CD4-positive, CD25-positive, alpha-beta regulatory T cell (primary cell): Measurements from ENCODE around the gene SMIM21. TPM values are rescaled to one million over a fixed set of nuclear protein-coding genes. Genes with fewer than 3 reads are reported as not detected.

Experiments used
- ATAC-seq, 2 donors: fragments of 150-1000 bp; cut with Tn5 transposase; one replicate each; pipeline ENCODE4 v1.10.0; 2021; ENCODE audit warnings: low read depth in 2 of 2, moderate number of reproducible peaks in 2 of 2, moderate library complexity in 1 of 2
- DNase-seq, 3 donors: peaks; one replicate each; pipeline versions ENCODE4 v3.0.0 to v3.0.0-alpha.2; 2012 to 2022; ENCODE audit warnings: mixed read lengths in 1 of 3
- H3K27ac ChIP-seq: one replicate; pipeline ENCODE4 v1.7.0; 2013; ENCODE audit warnings: mild to moderate bottlenecking, low read length; ENCODE audit not compliant: insufficient read depth, poor library complexity, severe bottlenecking
- H3K27me3 ChIP-seq: one replicate; pipeline ENCODE4 v1.7.0; 2013; ENCODE audit warnings: low read length; ENCODE audit not compliant: control insufficient read depth, insufficient read depth
- H3K36me3 ChIP-seq: one replicate; pipeline ENCODE4 v1.7.0; 2013; ENCODE audit warnings: mild to moderate bottlenecking, low read length, moderate library complexity; ENCODE audit not compliant: control insufficient read depth, insufficient read depth
- H3K4me1 ChIP-seq: 2 replicates; pipeline ENCODE4 v1.7.0; 2013; ENCODE audit warnings: mild to moderate bottlenecking, low read length; ENCODE audit not compliant: insufficient read depth, control insufficient read depth, poor library complexity, severe bottlenecking
- H3K4me3 ChIP-seq: one replicate; pipeline ENCODE4 v1.7.0; 2013; ENCODE audit warnings: low read depth, mild to moderate bottlenecking, low read length, moderate library complexity
- H3K9me3 ChIP-seq, 2 experiments: 1 replicate in 1 of 2; 2 replicates in 1 of 2; pipeline ENCODE4 v1.7.0; 2013; ENCODE audit warnings: low read length in 2 of 2, mild to moderate bottlenecking in 1 of 2, moderate library complexity in 1 of 2; ENCODE audit not compliant: control insufficient read depth in 2 of 2
- H3K27ac Mint-ChIP-seq, 3 donors: one replicate each; pipeline ENCODE4 v1.8.0; 2020 to 2022; ENCODE audit warnings: mild to moderate bottlenecking in 3 of 3, mixed read lengths in 3 of 3, moderate library complexity in 2 of 3
- H3K27me3 Mint-ChIP-seq: one replicate; pipeline ENCODE4 v1.8.0; 2022; ENCODE audit warnings: mild to moderate bottlenecking, mixed read lengths
- H3K36me3 Mint-ChIP-seq: one replicate; pipeline ENCODE4 v1.8.0; 2020; ENCODE audit warnings: mixed read lengths
- H3K4me1 Mint-ChIP-seq, 4 donors: one replicate each; pipeline ENCODE4 v1.8.0; 2020 to 2022; ENCODE audit warnings: mixed read lengths in 4 of 4, mild to moderate bottlenecking in 1 of 4
- H3K4me3 Mint-ChIP-seq, 4 donors: one replicate each; pipeline ENCODE4 v1.8.0; 2020 to 2022; ENCODE audit warnings: mild to moderate bottlenecking in 4 of 4, mixed read lengths in 4 of 4, moderate library complexity in 3 of 4
- H3K9me3 Mint-ChIP-seq, 7 donors: one replicate each; pipeline ENCODE4 v1.8.0; 2020 to 2022; ENCODE audit warnings: mixed read lengths in 7 of 7, mild to moderate bottlenecking in 3 of 7, moderate library complexity in 2 of 7
- polyA plus RNA-seq, 4 donors: library from polyadenylated mRNA; unstranded; fragments of 300-500 nt; fragmentation: Illumina TruSeq; gene quantifications; one replicate each; pipeline ENCODE4 v1.2.3, GENCODE V29; 2021
- total RNA-seq: library from RNA; stranded (reverse); gene quantifications from one replicate; pipeline ENCODE4 v1.2.3, GENCODE V29; 2022

SMIM21 gene
- total and polyA plus RNA-seq, 5 donors from 2014 or later, result not detected

GRCh38 chr18:75441896-75442295 lies 14.4 kb upstream of the SMIM21 start:
- peaks cover 7% of the 10 kb centered on the region for H3K27me3 ChIP-seq
- no peaks in the 10 kb centered on the region for H3K9me3 ChIP-seq
- no peaks in the 10 kb centered on the region for H3K9me3 Mint-ChIP-seq
- no peak overlapping the region for H3K4me3 Mint-ChIP-seq
- H3K4me1 ChIP-seq, result no peaks in the 10 kb centered on the region
- ATAC-seq, result no peak
- peaks cover 9% of the 10 kb centered on the region for H3K27me3 Mint-ChIP-seq
- H3K36me3 Mint-ChIP-seq, result no peaks in the 10 kb centered on the region
- no peaks in the 10 kb centered on the region for H3K36me3 ChIP-seq
- no peak overlapping the region for H3K4me3 ChIP-seq
- H3K4me1 Mint-ChIP-seq, result no peaks in the 10 kb centered on the region
- no peak overlapping the region for H3K27ac Mint-ChIP-seq
- no peak overlapping the region for H3K27ac ChIP-seq
- no peak for DNase-seq

- Mint-ChIP-seq H3K4me3 (no peak overlapping the region), H3K9me3 (no peaks in the 10 kb centered on the region), H3K4me1 (no peaks in the 10 kb centered on the region), H3K36me3 (no peaks in the 10 kb centered on the region), H3K27ac (no peak overlapping the region), H3K27me3 (no peaks in the 10 kb centered on the region)
- H3K4me1 ChIP-seq, result no peaks in the 10 kb centered on the region
- H3K9me3 ChIP-seq, result no peaks in the 10 kb centered on the region
- no peak overlapping the region for H3K27ac ChIP-seq
- no peak overlapping the region for H3K4me3 ChIP-seq
- no peaks in the 10 kb centered on the region for H3K36me3 ChIP-seq
- DNase-seq (no peak), ATAC-seq (no peak)
- H3K27me3 ChIP-seq, result peaks cover 7% of the 10 kb centered on the region
Observed at GRCh38 chr18:75439348-75439747, 11.8 kb upstream of the SMIM21 start.

- H3K36me3 ChIP-seq, result no peaks in the 10 kb centered on the region
- no peak overlapping the region for H3K27ac ChIP-seq
- peaks cover 7% of the 10 kb centered on the region for H3K27me3 ChIP-seq
- H3K4me1 ChIP-seq, result no peaks in the 10 kb centered on the region
- Mint-ChIP-seq H3K9me3 (no peaks in the 10 kb centered on the region), H3K27ac (no peak overlapping the region), H3K4me3 (no peak overlapping the region), H3K27me3 (no peaks in the 10 kb centered on the region), H3K36me3 (no peaks in the 10 kb centered on the region), H3K4me1 (no peaks in the 10 kb centered on the region)
- no peak overlapping the region for H3K4me3 ChIP-seq
- no peaks in the 10 kb centered on the region for H3K9me3 ChIP-seq
- DNase-seq (no peak), ATAC-seq (no peak)
Observed at GRCh38 chr18:75438891-75439290, 11.4 kb upstream of the SMIM21 start.

GRCh38 chr18:75437979-75438378 lies 10.5 kb upstream of the SMIM21 start:
- no peaks in the 10 kb centered on the region for H3K9me3 Mint-ChIP-seq

GRCh38 chr18:75433098-75433497 lies 5.6 kb upstream of the SMIM21 start:
- H3K27ac Mint-ChIP-seq, result no peak overlapping the region
- no peaks in the 10 kb centered on the region for H3K9me3 Mint-ChIP-seq
- no peak overlapping the region for H3K4me3 Mint-ChIP-seq
- Histone ChIP-seq H3K27ac (no peak overlapping the region), H3K4me1 (no peaks in the 10 kb centered on the region), H3K27me3 (peaks cover 6% of the 10 kb centered on the region), H3K36me3 (no peaks in the 10 kb centered on the region), H3K4me3 (no peak overlapping the region), H3K9me3 (no peaks in the 10 kb centered on the region)
- H3K4me1 Mint-ChIP-seq, result no peaks in the 10 kb centered on the region
- ATAC-seq (no peak), DNase-seq (no peak)
- no peaks in the 10 kb centered on the region for H3K36me3 Mint-ChIP-seq
- peaks cover 4% of the 10 kb centered on the region for H3K27me3 Mint-ChIP-seq

More at GRCh38 chr18:75437979-75438378, 10.5 kb upstream of the SMIM21 start:
- Histone ChIP-seq H3K36me3 (no peaks in the 10 kb centered on the region), H3K27me3 (peaks cover 7% of the 10 kb centered on the region), H3K27ac (no peak overlapping the region), H3K4me3 (no peak overlapping the region), H3K9me3 (no peaks in the 10 kb centered on the region), H3K4me1 (no peaks in the 10 kb centered on the region)
- Mint-ChIP-seq H3K4me1 (no peaks in the 10 kb centered on the region), H3K4me3 (no peak overlapping the region), H3K27ac (no peak overlapping the region), H3K36me3 (no peaks in the 10 kb centered on the region), H3K27me3 (no peaks in the 10 kb centered on the region)
- no peak for ATAC-seq
- no peak for DNase-seq

GRCh38 chr18:75429975-75430374 lies 2.5 kb upstream of the SMIM21 start:
- no peaks in the 10 kb centered on the region for H3K4me1 Mint-ChIP-seq
- ATAC-seq, result no peak
- H3K9me3 Mint-ChIP-seq, result no peaks in the 10 kb centered on the region
- H3K4me3 Mint-ChIP-seq, result no peak overlapping the region
- peaks cover 2% of the 10 kb centered on the region for H3K27me3 ChIP-seq
- no peak for DNase-seq
- H3K9me3 ChIP-seq, result no peaks in the 10 kb centered on the region
- H3K4me3 ChIP-seq, result no peak overlapping the region
- H3K27ac Mint-ChIP-seq, result no peak overlapping the region
- H3K4me1 ChIP-seq, result no peaks in the 10 kb centered on the region
- H3K36me3 Mint-ChIP-seq, result no peaks in the 10 kb centered on the region
- H3K27me3 Mint-ChIP-seq, result peaks cover 8% of the 10 kb centered on the region
- no peaks in the 10 kb centered on the region for H3K36me3 ChIP-seq
- H3K27ac ChIP-seq, result no peak overlapping the region

GRCh38 chr18:75428490-75428889 lies 987 bp upstream of the SMIM21 start:
- no peaks in the 10 kb centered on the region for H3K9me3 ChIP-seq
- ATAC-seq, result no peak
- Mint-ChIP-seq H3K4me3 (no peak overlapping the region), H3K4me1 (no peaks in the 10 kb centered on the region), H3K36me3 (no peaks in the 10 kb centered on the region), H3K27ac (no peak overlapping the region), H3K27me3 (peaks cover 12% of the 10 kb centered on the region), H3K9me3 (no peaks in the 10 kb centered on the region)
- no peak overlapping the region for H3K4me3 ChIP-seq
- H3K4me1 ChIP-seq, result no peaks in the 10 kb centered on the region
- H3K27me3 ChIP-seq, result peaks cover 2% of the 10 kb centered on the region
- no peak overlapping the region for H3K27ac ChIP-seq
- H3K36me3 ChIP-seq, result no peaks in the 10 kb centered on the region
- DNase-seq, result no peak

- H3K36me3 ChIP-seq, result no peaks in the 10 kb centered on the region
- no peaks in the 10 kb centered on the region for H3K4me1 ChIP-seq
- peaks cover 14% of the 10 kb centered on the region for H3K27me3 Mint-ChIP-seq
- no peaks in the 10 kb centered on the region for H3K9me3 ChIP-seq
- H3K27me3 ChIP-seq, result no peaks in the 10 kb centered on the region
- H3K9me3 Mint-ChIP-seq, result peaks cover 0 to 3% (median 0%) of the 10 kb centered on the region in 7 donors
- H3K4me3 ChIP-seq, result no peak overlapping the region
- no peak overlapping the region for H3K27ac Mint-ChIP-seq
- H3K4me1 Mint-ChIP-seq, result peaks cover 0 to 4% (median 0%) of the 10 kb centered on the region in 4 donors
- H3K36me3 Mint-ChIP-seq, result no peaks in the 10 kb centered on the region
- ATAC-seq (no peak), DNase-seq (no peak)
- no peak overlapping the region for H3K4me3 Mint-ChIP-seq
- no peak overlapping the region for H3K27ac ChIP-seq
Observed at GRCh38 chr18:75422341-75422910, 5.1 kb downstream of the SMIM21 start.
